SK-N-SH (cell line): ENCODE data around the gene POP4.

ENCODE experiments used
- EZH2phosphoT487 ChIP-seq: fragments of 200-600 bp; sonication (generic); IDR thresholded peaks from 2 replicates; pipeline ENCODE4 v1.6.1; 2017; ENCODE audit warnings: low read depth, mixed run types, mild to moderate bottlenecking, antibody characterized with exemption, moderate library complexity, borderline replicate concordance
- FOXM1 ChIP-seq: IDR thresholded peaks from 2 replicates; pipeline ENCODE4 v1.4.0; 2012; ENCODE audit warnings: low read depth, mild to moderate bottlenecking
- GATA2 ChIP-seq: sonication (generic); formaldehyde crosslinking; IDR thresholded peaks from 2 replicates; pipeline ENCODE4 v1.5.0; 2020; ENCODE audit warnings: mild to moderate bottlenecking, missing genetic modification reagents
- NRF1 ChIP-seq: IDR thresholded peaks from 2 replicates; pipeline ENCODE4 v1.6.1; 2012; ENCODE audit warnings: low read depth, mild to moderate bottlenecking, low read length
- TF ChIP-seq, protein P1 (sequence below): fragments of 200-600 bp; sonication (generic); IDR thresholded peaks from 2 replicates; pipeline ENCODE4 v1.6.1; 2017; ENCODE audit warnings: antibody characterized with exemption, mild to moderate bottlenecking, moderate library complexity
- TF ChIP-seq, protein P2 (sequence below): IDR thresholded peaks from 2 replicates; pipeline ENCODE4 v1.6.1; 2012; ENCODE audit warnings: mild to moderate bottlenecking, low read depth, low read length, moderate library complexity

DNA sequence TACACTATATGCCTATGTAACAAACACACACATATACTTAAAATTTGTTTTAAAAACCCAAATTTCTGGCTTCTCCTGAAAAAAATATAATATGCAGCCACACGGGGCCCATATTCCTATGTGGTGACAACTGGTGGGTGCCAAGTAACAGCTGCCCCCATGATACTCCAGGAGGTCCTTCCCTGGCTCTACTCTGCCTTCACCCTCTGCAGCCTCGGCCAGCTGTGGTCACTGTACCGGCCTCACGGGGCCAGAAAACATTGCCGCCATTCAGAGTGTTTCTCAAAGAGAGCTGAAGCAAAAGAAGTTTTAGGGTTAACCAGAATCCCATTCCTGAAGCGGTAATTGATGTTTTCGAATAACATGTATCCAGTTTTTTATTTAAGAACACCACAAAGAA is 32.6 kb upstream of the POP4 start:
- TF ChIP-seq, protein P1, sequence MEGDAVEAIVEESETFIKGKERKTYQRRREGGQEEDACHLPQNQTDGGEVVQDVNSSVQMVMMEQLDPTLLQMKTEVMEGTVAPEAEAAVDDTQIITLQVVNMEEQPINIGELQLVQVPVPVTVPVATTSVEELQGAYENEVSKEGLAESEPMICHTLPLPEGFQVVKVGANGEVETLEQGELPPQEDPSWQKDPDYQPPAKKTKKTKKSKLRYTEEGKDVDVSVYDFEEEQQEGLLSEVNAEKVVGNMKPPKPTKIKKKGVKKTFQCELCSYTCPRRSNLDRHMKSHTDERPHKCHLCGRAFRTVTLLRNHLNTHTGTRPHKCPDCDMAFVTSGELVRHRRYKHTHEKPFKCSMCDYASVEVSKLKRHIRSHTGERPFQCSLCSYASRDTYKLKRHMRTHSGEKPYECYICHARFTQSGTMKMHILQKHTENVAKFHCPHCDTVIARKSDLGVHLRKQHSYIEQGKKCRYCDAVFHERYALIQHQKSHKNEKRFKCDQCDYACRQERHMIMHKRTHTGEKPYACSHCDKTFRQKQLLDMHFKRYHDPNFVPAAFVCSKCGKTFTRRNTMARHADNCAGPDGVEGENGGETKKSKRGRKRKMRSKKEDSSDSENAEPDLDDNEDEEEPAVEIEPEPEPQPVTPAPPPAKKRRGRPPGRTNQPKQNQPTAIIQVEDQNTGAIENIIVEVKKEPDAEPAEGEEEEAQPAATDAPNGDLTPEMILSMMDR: no peak
- no peak for TF ChIP-seq EZH2phosphoT487
- no peak for TF ChIP-seq NRF1
- no peak for TF ChIP-seq FOXM1
- no peak for TF ChIP-seq GATA2 (CRISPR knock-in tag)
- TF ChIP-seq, protein P2, sequence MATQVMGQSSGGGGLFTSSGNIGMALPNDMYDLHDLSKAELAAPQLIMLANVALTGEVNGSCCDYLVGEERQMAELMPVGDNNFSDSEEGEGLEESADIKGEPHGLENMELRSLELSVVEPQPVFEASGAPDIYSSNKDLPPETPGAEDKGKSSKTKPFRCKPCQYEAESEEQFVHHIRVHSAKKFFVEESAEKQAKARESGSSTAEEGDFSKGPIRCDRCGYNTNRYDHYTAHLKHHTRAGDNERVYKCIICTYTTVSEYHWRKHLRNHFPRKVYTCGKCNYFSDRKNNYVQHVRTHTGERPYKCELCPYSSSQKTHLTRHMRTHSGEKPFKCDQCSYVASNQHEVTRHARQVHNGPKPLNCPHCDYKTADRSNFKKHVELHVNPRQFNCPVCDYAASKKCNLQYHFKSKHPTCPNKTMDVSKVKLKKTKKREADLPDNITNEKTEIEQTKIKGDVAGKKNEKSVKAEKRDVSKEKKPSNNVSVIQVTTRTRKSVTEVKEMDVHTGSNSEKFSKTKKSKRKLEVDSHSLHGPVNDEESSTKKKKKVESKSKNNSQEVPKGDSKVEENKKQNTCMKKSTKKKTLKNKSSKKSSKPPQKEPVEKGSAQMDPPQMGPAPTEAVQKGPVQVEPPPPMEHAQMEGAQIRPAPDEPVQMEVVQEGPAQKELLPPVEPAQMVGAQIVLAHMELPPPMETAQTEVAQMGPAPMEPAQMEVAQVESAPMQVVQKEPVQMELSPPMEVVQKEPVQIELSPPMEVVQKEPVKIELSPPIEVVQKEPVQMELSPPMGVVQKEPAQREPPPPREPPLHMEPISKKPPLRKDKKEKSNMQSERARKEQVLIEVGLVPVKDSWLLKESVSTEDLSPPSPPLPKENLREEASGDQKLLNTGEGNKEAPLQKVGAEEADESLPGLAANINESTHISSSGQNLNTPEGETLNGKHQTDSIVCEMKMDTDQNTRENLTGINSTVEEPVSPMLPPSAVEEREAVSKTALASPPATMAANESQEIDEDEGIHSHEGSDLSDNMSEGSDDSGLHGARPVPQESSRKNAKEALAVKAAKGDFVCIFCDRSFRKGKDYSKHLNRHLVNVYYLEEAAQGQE: no peak
